T-helper 2 cell treated with Interferon-gamma antibody and Interleukin-4, amounts not matched to agents 5 μg/mL and 100 μg/mL, for 36 hours (primary cell): ENCODE data around the gene ANXA8L1.
"Not testable (repeated sequence)": the region's sequence is repeated elsewhere in the genome, so short reads cannot be mapped to it uniquely, and the experiment has no call there.

Experiments
- DNase-seq: peaks from one replicate; pipeline ENCODE4 v3.0.0; 2021; ENCODE audit warnings: low spot score
- H3K27ac Mint-ChIP-seq: one replicate; pipeline ENCODE4 v1.8.0; 2021; ENCODE audit warnings: mild to moderate bottlenecking, mixed read lengths
- H3K27me3 Mint-ChIP-seq: one replicate; pipeline ENCODE4 v1.8.0; 2021; ENCODE audit warnings: low read depth, mixed read lengths
- H3K36me3 Mint-ChIP-seq: one replicate; pipeline ENCODE4 v1.8.0; 2021; ENCODE audit warnings: low read depth, mixed read lengths
- H3K4me1 Mint-ChIP-seq: one replicate; pipeline ENCODE4 v1.8.0; 2021; ENCODE audit warnings: low read depth, mixed read lengths
- H3K4me3 Mint-ChIP-seq: one replicate; pipeline ENCODE4 v1.8.0; 2022; ENCODE audit warnings: mild to moderate bottlenecking, moderate library complexity, mixed read lengths
- H3K9me3 Mint-ChIP-seq: one replicate; pipeline ENCODE4 v1.8.0; 2021; ENCODE audit warnings: mixed read lengths

ANXA8L1 gene

DNA sequence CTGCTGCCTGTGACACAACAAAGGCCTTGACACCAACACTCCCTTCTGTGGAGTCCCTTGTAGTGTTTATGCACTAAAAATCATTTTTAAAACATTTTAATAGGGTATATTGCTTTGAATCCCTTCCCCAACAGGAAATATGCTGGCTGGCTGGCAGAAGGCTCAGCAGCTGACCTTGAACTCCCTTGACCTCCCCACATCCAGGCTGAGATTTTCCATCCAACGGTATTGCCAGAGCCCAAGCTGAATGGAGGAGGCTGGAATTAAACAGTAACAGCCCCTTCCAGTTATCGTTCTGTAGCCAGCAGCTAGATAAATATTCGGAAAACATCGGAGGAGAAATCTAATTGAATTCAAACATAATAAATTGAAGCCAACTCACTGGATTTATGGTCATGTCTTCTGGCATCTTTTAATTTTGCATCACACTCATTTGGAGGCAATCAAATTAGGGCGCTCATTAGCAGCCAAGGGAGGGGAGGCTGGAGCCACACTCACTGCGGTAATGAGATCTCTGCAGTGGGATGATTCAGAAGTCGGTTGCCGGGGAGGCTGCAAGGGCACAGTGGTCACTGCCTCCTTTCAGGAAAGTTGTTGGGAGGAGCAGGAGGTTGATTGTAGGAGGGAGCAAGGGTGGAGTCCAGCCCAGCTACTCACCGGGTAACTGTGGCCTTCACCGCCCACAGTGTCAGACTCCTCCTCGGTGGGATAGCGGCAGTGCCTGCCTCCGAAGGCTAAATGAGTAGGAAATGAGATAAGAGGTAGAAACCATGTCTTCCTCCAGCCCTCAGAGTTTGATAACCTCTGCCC, 44.2 kb downstream of the ANXA8L1 start:
- H3K27me3 Mint-ChIP-seq, H3K4me1 Mint-ChIP-seq, H3K36me3 Mint-ChIP-seq, H3K4me3 Mint-ChIP-seq, H3K27ac Mint-ChIP-seq, DNase-seq, H3K9me3 Mint-ChIP-seq: not testable (repeated sequence)

DNA sequence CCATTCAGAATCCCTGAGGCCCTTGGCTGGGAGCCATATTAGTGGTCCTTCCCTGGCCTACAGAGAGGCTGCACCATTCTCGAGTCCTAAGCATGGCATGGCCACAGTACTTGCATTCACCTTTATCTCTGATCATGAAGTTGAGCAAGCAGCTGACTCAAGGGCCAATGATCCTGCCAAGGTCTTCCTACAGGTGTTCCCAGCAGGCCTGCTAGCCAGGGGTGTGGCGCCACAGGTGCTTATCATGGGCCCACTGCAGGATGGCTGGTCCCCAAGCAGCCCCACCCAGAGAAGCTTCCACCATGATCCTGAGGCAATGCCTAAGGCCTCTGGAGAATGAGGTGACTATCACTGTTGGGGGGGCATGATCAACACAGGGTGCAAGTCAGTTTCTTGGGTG, 48.0 kb downstream of the ANXA8L1 start:
- not testable (repeated sequence) for H3K36me3 Mint-ChIP-seq, H3K9me3 Mint-ChIP-seq

DNA sequence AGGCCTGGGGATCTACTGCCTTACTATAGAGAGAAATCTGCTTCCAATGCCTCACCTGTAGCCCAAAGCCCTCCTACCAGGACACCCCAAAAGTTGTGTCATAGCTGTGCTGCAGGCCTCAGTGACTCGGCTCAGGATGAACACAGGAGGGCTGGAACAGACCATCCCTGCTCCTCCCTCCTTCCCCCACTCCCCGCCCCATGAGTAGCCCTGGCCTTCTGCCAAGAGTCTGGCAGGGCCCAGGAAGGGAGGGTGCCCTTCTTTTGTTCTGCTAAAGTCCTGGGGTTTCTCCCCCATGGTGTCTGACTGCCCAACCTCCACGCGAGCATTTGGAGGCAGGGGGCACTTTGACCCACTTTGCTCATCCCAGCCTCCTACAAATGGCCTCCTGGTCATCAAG, 65.4 kb downstream of the ANXA8L1 start:
- H3K4me3 Mint-ChIP-seq, H3K4me1 Mint-ChIP-seq: not testable (repeated sequence)

More for the DNA sequence above, 48.0 kb downstream of the ANXA8L1 start:
- H3K4me3 Mint-ChIP-seq, DNase-seq, H3K27me3 Mint-ChIP-seq, H3K27ac Mint-ChIP-seq, H3K4me1 Mint-ChIP-seq: not testable (repeated sequence)

More for the DNA sequence above, 65.4 kb downstream of the ANXA8L1 start:
- DNase-seq, H3K27me3 Mint-ChIP-seq, H3K9me3 Mint-ChIP-seq, H3K27ac Mint-ChIP-seq, H3K36me3 Mint-ChIP-seq: not testable (repeated sequence)
